CD4-positive, alpha-beta T cell treated with Interleukin-1 beta for 1 hour (primary cell): Measurements from ENCODE around the gene SASS6.

Experiments used
- DNase-seq, 2 donors: peaks; one replicate each; pipeline ENCODE4 v3.0.0-alpha.2; 2020 to 2022

Gene SASS6

DNA sequence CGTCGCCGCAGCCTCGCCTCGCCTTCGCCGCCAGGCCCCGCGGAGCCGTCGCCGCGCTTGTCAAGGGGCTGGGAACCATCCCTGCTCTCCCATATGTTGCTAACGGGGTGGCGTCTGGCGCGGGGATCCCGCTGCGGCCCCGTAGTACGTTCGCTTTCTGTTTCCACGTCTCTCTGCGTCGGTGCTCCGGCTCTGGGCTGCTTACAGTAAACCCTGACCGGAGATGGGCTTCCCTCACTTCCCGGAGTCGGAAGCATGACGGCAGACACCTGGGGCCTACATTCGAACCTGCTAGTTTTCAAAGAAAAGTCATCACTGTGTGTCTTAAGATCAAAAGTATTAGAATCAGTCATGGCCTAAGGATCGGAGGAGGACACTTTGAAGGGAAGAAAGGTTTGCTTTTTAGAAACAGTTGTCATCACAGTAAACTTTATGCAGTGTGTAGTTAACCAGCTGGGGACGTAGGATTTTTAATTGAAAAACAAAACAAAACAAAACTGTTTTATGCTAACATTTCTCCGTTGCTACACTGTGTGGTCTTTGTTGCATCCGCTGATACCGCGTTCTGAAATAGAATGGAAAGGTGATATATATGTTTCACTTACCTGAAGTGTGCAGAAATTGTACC is 94.0 kb downstream of the SASS6 start:
- DNase-seq, result peak; percentile 79 to 82

DNA sequence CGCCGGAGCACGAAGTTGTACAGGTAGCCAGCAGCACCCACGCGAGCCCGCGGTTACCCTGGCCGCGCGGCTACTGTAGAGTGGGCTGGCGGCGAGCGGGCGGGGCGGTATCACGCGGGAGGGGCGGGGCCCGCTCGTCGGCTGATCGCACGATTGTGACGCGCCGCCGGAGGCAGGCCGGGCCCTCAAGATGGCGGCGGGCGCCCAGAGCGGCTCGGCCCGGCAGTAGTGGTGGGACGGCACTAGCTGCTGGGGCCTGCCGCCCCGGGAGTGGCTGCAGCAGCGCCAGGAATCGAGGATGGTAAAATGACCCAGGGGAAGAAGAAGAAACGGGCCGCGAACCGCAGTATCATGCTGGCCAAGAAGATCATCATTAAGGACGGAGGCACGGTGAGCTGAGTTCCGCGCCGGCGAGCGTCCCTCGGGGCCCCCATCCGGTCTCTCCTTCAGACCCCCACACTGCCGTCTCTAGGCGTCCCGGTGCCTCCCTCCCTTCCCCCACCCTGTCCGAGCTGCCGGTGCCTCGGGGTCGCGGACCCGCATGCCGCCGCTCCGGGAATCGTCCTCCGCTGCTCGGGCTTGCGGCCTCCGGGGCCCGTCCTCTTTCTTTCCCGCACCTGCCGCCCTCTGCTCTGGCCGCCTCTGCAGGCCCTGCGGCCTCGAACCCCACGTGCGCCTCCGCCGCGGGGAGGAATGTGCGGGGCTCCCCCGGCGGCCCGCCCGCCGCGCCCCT is 94.6 kb downstream of the SASS6 start:
- DNase-seq, result peak; percentile 90

DNA sequence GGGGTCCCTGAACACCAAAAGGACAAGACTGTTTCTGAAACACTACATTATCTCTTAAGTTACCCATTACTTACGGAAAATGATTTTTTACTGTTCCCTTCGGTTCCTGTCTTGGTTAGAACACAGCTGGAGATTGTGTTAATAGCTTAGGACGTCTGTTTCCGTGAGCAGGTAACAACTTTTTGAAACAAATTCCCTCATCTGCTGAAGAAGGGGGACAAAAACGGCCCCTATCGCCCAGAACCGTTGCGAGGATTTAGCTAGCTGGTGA is 95.1 kb downstream of the SASS6 start:
- no peak for DNase-seq

DNA sequence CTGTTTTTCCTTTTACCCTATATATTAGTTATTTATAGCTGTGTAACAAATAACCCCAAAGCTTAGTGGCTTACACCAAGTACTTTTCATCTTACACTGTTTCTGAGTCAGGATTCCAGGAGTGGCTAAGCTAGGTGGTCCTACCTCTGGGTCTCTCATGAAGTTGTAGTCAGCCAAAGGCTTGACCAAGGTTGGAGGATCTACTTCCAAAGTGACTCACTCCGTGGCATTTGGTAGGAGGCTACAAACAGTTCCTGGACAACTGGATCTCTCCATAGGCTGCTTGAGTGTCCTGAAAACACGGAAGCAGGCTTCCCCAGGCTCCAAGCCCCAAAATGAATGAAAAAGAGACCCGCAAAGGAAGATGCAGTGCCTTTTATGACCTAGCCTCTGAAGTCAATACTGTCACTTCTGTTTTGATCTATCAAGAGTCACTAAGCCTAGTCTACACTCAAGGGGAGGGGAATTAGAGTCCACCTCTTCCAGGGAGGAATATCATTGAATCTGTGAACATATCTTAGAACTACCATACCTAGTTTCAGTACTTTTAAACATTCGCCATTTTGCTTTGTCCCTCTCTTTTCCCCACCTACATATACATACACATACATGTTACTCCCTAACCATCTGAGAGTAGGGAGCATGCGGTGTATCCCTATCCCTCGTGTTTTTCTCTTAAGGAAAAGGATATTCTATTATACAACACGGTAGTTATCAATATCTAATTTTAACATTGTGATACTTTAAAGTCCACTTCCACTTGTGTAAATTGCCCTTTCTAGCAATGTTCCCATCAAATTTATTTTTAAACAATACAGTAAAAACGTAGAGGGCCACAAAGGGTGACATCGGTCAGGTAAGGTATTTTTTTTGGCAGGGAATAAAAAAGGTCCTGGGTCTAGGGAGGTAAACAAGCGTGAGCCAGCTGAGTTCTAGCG is 95.7 kb downstream of the SASS6 start:
- no peak for DNase-seq

DNA sequence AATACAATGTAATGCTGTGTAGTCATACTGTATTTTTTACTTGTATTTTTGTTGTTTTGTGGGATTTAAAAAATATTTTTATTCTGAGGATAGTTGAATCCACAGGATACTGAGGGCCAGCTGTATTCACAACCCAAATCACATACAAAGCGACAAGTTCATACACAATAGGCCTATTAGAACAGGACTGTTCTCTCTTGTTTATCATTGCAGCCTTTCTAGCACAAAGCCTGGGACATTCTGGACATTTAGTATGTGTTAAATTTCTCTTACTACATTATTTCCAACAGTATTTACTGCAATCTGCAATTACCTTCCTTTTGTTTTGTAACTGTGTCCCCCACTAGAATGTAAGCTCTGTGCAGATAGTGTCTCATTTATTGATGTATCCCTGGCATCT is 97.5 kb downstream of the SASS6 start:
- no peak for DNase-seq

DNA sequence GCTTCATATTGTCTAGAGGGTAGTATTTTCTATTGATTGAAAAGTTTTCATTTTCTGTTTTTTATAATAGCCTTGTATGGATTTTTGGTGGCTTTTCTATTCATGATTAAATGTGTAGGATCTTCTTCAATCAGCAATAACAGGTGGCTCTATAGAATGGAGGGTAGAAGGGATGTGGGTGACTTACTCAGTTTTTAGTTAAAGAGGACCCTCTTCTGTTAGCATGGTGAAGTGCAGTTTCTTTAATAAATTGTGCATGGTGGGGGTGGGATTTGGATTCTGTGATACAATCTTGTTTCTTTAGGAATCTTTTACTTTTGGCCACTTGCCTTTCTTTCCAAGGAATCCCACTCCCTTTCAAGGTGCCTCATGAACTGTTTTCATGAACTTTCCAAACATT is 98.3 kb downstream of the SASS6 start:
- peak in 1 of 2 donors; percentile 36 for DNase-seq
